Camera-type eye (tissue), 1 donor: Measurements from ENCODE around the gene TRAF6. TPM values are rescaled to one million over a fixed set of nuclear protein-coding genes. Genes with fewer than 3 reads are reported as not detected.

ENCODE experiments used
- total RNA-seq: library from RNA; depleted of rRNA; stranded (reverse); fragments of >200 nt; gene quantifications from one replicate; pipeline ENCODE4 v1.2.3, GENCODE V29; 2014

TRAF6 gene, protein sequence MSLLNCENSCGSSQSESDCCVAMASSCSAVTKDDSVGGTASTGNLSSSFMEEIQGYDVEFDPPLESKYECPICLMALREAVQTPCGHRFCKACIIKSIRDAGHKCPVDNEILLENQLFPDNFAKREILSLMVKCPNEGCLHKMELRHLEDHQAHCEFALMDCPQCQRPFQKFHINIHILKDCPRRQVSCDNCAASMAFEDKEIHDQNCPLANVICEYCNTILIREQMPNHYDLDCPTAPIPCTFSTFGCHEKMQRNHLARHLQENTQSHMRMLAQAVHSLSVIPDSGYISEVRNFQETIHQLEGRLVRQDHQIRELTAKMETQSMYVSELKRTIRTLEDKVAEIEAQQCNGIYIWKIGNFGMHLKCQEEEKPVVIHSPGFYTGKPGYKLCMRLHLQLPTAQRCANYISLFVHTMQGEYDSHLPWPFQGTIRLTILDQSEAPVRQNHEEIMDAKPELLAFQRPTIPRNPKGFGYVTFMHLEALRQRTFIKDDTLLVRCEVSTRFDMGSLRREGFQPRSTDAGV
- total RNA-seq, result 16.7 TPM

DNA sequence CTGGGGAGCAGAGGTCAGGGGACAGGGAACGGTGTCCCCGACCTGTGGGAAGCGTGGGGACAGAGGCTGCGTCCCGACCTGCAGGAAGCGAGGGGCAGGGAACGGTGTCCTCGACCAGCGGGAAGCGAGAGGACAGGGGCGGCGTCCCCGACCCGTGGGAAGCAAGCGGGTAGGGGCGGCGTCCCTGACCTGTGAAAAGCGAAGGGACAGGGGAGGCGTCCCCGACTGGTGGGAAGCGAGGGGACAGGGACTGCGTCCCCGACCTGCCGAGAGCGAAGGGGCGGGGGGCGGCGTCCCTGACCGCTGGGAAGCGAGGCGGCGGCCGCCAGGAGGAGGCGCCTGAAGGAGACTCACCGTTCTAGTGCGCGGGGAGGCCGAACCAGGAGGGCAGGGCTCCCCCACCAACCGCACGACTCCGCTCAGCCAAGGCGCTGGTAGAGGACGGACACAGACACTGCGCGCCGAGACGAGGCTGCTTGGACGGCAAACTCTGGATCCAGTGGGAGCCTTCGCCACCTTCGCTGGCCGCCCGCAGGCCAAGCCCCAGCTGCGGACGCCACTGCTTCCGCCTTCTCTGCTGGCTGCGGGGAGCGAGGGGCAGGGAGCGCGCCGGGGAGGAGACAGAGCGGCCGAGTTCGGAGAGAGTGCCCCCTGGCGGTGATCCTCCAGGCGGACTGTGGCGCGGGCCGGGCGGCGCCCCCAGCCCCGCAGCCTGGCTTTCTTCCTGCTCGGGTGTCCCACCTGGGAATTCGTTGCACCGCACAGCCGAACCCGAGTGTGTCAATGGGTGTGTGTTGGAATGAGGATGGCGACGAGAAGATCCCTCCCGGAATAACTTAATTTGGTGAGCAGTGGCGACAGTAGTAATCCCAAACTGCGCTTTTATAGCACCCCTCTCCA is at the start of gene TRAF6:
Gene TRAF6, minus strand, starts transcription at position 579 of the 900 bp plus-strand sequence. CDS start 8,757 bp downstream, outside the sequence.

Other genes with a start within 250 kb of the TRAF6 start
- gene COMMD9, start 220.8 kb downstream of the TRAF6 start, total RNA-seq, result 34.8 TPM
- 31.0 TPM for gene PRR5L, start 214.0 kb downstream of the TRAF6 start, total RNA-seq
- 0.93 TPM for gene RAG1, start 57.7 kb upstream of the TRAF6 start, total RNA-seq
- gene IFTAP, start 84.2 kb upstream of the TRAF6 start, total RNA-seq, result 76.2 TPM
- gene RAG2, start 88.0 kb upstream of the TRAF6 start, total RNA-seq, result 0.49 TPM